Spinal cord (tissue), 10 donors: Measurements from ENCODE around the gene GOLT1A. TPM values are rescaled to one million over a fixed set of nuclear protein-coding genes. Genes with fewer than 3 reads are reported as not detected.

Experiments
- DNase-seq, 6 donors: peaks; one replicate each; pipeline versions ENCODE4 v3.0.0 to v3.0.0-alpha.2; 2013 to 2015; ENCODE audit warnings: low spot score in 6 of 6, low read depth in 4 of 6
- H3K27ac ChIP-seq: one replicate; pipeline ENCODE4 v1.5.1; 2013; ENCODE audit warnings: low read depth, low read length, control low read depth
- H3K27me3 ChIP-seq: one replicate; pipeline ENCODE4 v1.6.1; 2013; ENCODE audit warnings: low read length; ENCODE audit not compliant: control insufficient read depth, insufficient read depth
- H3K36me3 ChIP-seq: one replicate; pipeline ENCODE4 v1.6.1; 2013; ENCODE audit warnings: low read length; ENCODE audit not compliant: control insufficient read depth, insufficient read depth
- H3K4me1 ChIP-seq: one replicate; pipeline ENCODE4 v1.6.1; 2013; ENCODE audit warnings: low read length; ENCODE audit not compliant: control insufficient read depth, insufficient read depth
- H3K4me3 ChIP-seq: one replicate; pipeline ENCODE4 v1.5.1; 2013; ENCODE audit warnings: low read depth, low read length, control low read depth
- H3K9me3 ChIP-seq: one replicate; pipeline ENCODE4 v1.6.1; 2013; ENCODE audit warnings: low read length; ENCODE audit not compliant: control insufficient read depth, insufficient read depth
- WGBS: methylation state at CpG from one replicate; pipeline ENCODE4 v1.1.5; 2013; ENCODE audit warnings: missing lambda C conversion rate; ENCODE audit not compliant: insufficient coverage; 5-methylcytosine and 5-hydroxymethylcytosine counted together
- polyA plus RNA-seq, 2 donors: library from polyadenylated mRNA; unstranded; fragments of 120-200 nt; gene quantifications; one replicate each; pipeline ENCODE4 v1.2.1, GENCODE V29; 2013; ENCODE audit not compliant: insufficient read length in 2 of 2
- total RNA-seq, 2 donors: library from RNA; depleted of rRNA in 1 of 2; stranded (reverse); fragments of 120-200 nt in 1 of 2; fragments of >200 nt in 1 of 2; gene quantifications; one replicate each; pipeline versions ENCODE4 v1.2.3 to v1.2.4, GENCODE V29; 2013 to 2014
- donor health status: healthy.

The GOLT1A gene
- total and polyA plus RNA-seq, 4 donors = 2.4 to 12.5 (median 7.7) TPM

- Histone ChIP-seq H3K27me3 (no peaks in the 10 kb centered on the region), H3K27ac (no peak overlapping the region), H3K4me3 (no peak overlapping the region), H3K36me3 (peaks cover 71% of the 10 kb centered on the region), H3K9me3 (no peaks in the 10 kb centered on the region), H3K4me1 (peaks cover 57% of the 10 kb centered on the region)
- 55% methylated on average over 5 of the region's 7 CpGs for WGBS
- DNase-seq = peak in 2 of 6 donors; percentile 63 to 64
These were observed 44.7 kb upstream of the GOLT1A start for GRCh38 chr1:204258213-204259115.

- peak in 1 of 6 donors; percentile 44 for DNase-seq
These were observed 43.7 kb upstream of the GOLT1A start for GRCh38 chr1:204257446-204257845.

GRCh38 chr1:204256531-204256930 lies 42.7 kb upstream of the GOLT1A start:
- Histone ChIP-seq H3K27ac (no peak overlapping the region), H3K36me3 (peaks cover 64% of the 10 kb centered on the region), H3K27me3 (no peaks in the 10 kb centered on the region), H3K4me3 (no peak overlapping the region), H3K4me1 (peaks cover 42% of the 10 kb centered on the region), H3K9me3 (no peaks in the 10 kb centered on the region)
- WGBS = 87% methylated on average over 9 of the region's 10 CpGs
- DNase-seq = no peak

More at GRCh38 chr1:204257446-204257845, 43.7 kb upstream of the GOLT1A start:
- 70% methylated on average over 18 of the region's 24 CpGs for WGBS
- H3K4me1 ChIP-seq = peaks cover 47% of the 10 kb centered on the region
- no peak overlapping the region for H3K27ac ChIP-seq
- H3K4me3 ChIP-seq = no peak overlapping the region
- peaks cover 68% of the 10 kb centered on the region for H3K36me3 ChIP-seq
- H3K9me3 ChIP-seq = no peaks in the 10 kb centered on the region
- H3K27me3 ChIP-seq = no peaks in the 10 kb centered on the region

DNA sequence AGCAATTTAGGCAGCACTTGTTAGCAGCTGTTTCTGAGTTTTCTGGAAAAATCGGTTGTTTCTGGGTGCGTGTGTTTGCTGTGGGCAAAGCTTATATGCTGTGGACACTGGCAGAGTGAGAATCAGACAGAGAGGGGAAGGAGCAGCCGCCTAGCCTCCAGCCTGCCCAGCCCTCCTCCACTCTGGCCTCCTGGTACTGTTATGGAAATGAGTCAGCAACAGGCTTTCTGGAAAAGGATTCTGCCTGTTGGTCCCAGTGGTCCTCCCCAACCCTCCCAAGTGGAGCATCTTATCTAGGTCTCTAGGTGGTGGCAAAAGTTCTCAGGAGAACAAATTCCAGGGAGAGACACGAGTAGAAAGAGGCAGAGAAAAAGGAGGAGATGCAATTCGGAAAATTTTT lies 42.2 kb upstream of the GOLT1A start:
- 36% methylated on average over 2 of the region's 5 CpGs for WGBS

GRCh38 chr1:204255225-204255624 lies 41.4 kb upstream of the GOLT1A start:
- Histone ChIP-seq H3K27ac (no peak overlapping the region), H3K4me1 (peaks cover 42% of the 10 kb centered on the region), H3K27me3 (no peaks in the 10 kb centered on the region), H3K9me3 (no peaks in the 10 kb centered on the region), H3K4me3 (no peak overlapping the region), H3K36me3 (peaks cover 61% of the 10 kb centered on the region)
- WGBS = no CpG with 5 or more reads among the region's 5 CpGs
- peak in 2 of 6 donors; percentile 75 to 85 for DNase-seq

More for the DNA sequence above, 42.2 kb upstream of the GOLT1A start:
- Histone ChIP-seq H3K9me3 (no peaks in the 10 kb centered on the region), H3K27ac (no peak overlapping the region), H3K36me3 (peaks cover 62% of the 10 kb centered on the region), H3K4me3 (no peak overlapping the region), H3K4me1 (peaks cover 42% of the 10 kb centered on the region), H3K27me3 (no peaks in the 10 kb centered on the region)
- no peak for DNase-seq

GRCh38 chr1:204254031-204254661 lies 40.4 kb upstream of the GOLT1A start:
- WGBS = 50% methylated on average over 6 of the region's 7 CpGs
- no peak for DNase-seq
- Histone ChIP-seq H3K36me3 (peaks cover 58% of the 10 kb centered on the region), H3K27me3 (no peaks in the 10 kb centered on the region), H3K4me1 (peaks cover 36% of the 10 kb centered on the region), H3K9me3 (no peaks in the 10 kb centered on the region), H3K27ac (no peak overlapping the region), H3K4me3 (no peak overlapping the region)

DNA sequence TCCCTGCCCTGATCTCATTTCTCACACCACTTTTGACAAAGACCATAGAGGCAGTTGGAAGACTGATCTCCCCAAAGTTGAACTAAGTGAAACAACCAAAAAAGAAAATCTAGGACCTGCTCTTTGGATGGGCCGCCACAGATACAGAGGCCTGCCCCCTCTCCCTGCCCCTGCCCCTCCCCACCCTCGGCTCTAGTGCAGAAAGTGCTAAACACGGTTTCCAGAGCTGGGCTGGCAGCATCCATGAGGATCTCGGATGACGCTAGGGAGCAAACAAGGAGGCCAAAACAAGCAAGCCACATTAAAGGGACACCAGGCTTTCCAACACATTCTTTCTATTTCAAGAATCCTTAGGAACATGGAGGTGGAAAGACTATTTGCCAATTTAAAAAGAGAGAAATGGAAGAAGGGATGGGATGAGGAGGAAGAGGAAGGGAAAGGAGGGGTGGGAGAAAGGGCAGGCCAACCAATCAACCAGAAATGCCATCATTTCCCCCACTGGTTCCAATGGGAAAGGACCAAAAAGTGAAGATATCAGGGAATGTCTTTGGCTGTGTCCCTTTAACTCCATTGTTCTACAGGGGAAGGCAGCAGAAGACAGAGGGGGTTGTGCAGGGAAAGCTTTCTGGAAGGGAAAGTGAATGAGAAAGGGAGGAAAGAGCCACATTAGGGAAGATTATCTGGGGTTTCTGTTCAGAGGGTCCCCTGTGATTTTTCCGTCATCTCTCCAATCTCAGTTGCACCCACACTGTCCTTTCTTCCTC lies 38.3 kb upstream of the GOLT1A start:
- Histone ChIP-seq H3K9me3 (no peaks in the 10 kb centered on the region), H3K27ac (no peak overlapping the region), H3K27me3 (no peaks in the 10 kb centered on the region), H3K4me3 (no peak overlapping the region), H3K4me1 (peaks cover 25% of the 10 kb centered on the region), H3K36me3 (peaks cover 62% of the 10 kb centered on the region)
- 73% methylated on average over 3 of the region's 6 CpGs for WGBS
- no peak for DNase-seq

DNA sequence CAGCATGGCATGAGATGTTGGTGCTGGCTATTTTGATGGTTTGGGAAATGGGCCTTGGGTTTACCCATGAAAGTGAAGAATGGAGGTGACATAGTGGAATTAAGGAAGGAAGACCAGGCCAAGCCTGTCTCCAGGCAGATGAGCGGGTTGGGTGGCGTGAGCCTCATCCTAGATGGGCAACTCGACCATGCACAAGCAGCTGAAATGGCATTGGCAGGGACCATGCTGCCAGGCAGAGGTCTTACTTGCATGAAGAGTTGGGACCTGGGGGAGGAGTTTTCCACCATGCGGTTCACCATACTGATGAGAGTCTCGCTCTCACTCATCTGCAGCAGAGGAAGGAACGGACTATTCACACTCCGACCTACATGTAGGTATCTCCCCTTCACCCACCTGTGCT lies 37.5 kb upstream of the GOLT1A start:
- peaks cover 19% of the 10 kb centered on the region for H3K4me1 ChIP-seq
- H3K27me3 ChIP-seq = no peaks in the 10 kb centered on the region
- WGBS = 100% methylated on average over 3 of the region's 7 CpGs
- no peak overlapping the region for H3K27ac ChIP-seq
- no peak overlapping the region for H3K4me3 ChIP-seq
- DNase-seq = no peak
- H3K9me3 ChIP-seq = no peaks in the 10 kb centered on the region
- H3K36me3 ChIP-seq = peaks cover 62% of the 10 kb centered on the region

DNA sequence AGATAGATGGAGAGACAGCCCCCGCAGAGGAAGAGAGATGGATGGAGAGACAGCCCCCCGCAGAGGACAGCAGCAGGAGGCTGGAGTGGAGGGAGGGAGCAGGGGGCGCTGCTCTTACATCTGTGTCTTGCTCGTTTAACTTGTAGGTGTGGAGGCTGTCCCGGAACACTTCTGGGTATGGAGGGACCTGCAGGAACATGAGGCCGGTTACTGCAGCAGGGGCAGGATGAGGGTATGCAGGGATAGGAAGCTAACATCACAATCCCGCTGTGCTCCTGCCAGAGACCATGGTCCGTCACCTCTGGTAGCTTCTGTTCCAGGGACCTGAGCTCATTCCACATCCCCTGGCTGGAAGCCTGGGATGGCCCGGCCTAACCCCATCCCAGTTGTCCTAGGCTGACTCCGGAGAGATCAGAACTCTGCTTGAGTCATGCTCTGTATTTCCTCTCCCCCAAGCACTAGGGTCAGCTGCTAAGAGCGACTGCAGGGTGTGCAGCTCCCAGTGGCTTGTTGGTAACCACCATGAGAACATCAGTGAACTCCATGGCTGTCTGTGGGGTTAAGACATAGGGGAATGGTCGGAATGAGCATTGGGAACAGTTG lies 36.7 kb upstream of the GOLT1A start:
- Histone ChIP-seq H3K9me3 (no peaks in the 10 kb centered on the region), H3K27ac (no peak overlapping the region), H3K4me1 (peaks cover 13% of the 10 kb centered on the region), H3K36me3 (peaks cover 63% of the 10 kb centered on the region), H3K27me3 (no peaks in the 10 kb centered on the region), H3K4me3 (no peak overlapping the region)
- DNase-seq = no peak
- 74% methylated on average over 9 of the region's 12 CpGs for WGBS
